ENCODE measurements around the gene RPS21.

RPS21 gene

GRCh38 chr20:62413896-62414481, 27.1 kb downstream of the RPS21 start:
- peak; percentile 64 for ATAC-seq
- TF ChIP-seq SNAI2 (CRISPR knock-in tag; IDR thresholded peaks at IDR 0.05) (no peak), RARB (CRISPR knock-in tag; IDR thresholded peaks at IDR 0.05) (no peak), TCF4 (CRISPR knock-in tag; IDR thresholded peaks at IDR 0.05; ENCODE audit: borderline replicate concordance) (no peak), ZFP30 (CRISPR knock-in tag; IDR thresholded peaks at IDR 0.05) (no peak), ISL1 (CRISPR knock-in tag; IDR thresholded peaks at IDR 0.05) (no peak), POU6F1 (CRISPR knock-in tag; IDR thresholded peaks at IDR 0.05; ENCODE audit: borderline replicate concordance, low read depth) (no peak), OSR1 (CRISPR knock-in tag; IDR thresholded peaks at IDR 0.05) (no peak)
- TF ChIP-seq, protein P1, sequence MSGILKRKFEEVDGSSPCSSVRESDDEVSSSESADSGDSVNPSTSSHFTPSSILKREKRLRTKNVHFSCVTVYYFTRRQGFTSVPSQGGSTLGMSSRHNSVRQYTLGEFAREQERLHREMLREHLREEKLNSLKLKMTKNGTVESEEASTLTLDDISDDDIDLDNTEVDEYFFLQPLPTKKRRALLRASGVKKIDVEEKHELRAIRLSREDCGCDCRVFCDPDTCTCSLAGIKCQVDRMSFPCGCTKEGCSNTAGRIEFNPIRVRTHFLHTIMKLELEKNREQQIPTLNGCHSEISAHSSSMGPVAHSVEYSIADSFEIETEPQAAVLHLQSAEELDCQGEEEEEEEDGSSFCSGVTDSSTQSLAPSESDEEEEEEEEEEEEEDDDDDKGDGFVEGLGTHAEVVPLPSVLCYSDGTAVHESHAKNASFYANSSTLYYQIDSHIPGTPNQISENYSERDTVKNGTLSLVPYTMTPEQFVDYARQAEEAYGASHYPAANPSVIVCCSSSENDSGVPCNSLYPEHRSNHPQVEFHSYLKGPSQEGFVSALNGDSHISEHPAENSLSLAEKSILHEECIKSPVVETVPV (CRISPR knock-in tag; IDR thresholded peaks at IDR 0.05), result no peak

GRCh38 chr20:62415354-62416111, 28.6 kb downstream of the RPS21 start:
- no peak for ATAC-seq
- TF ChIP-seq OSR1 (CRISPR knock-in tag; IDR thresholded peaks at IDR 0.05) (no peak), ISL1 (CRISPR knock-in tag; IDR thresholded peaks at IDR 0.05) (no peak), PPARA (CRISPR knock-in tag; IDR thresholded peaks at IDR 0.05; ENCODE audit: borderline replicate concordance) (no peak), RARB (CRISPR knock-in tag; IDR thresholded peaks at IDR 0.05) (no peak), TOX (CRISPR knock-in tag; IDR thresholded peaks at IDR 0.05; ENCODE audit: borderline replicate concordance) (no peak)

- no peak for TF ChIP-seq PPARA (CRISPR knock-in tag; IDR thresholded peaks at IDR 0.05; ENCODE audit: borderline replicate concordance)
- TF ChIP-seq CREB5 (CRISPR knock-in tag; IDR thresholded peaks at IDR 0.05; ENCODE audit: low read depth), result no peak
- no peak for TF ChIP-seq ZNF70 (CRISPR knock-in tag; IDR thresholded peaks at IDR 0.05)
- TF ChIP-seq BACH2 (CRISPR knock-in tag; IDR thresholded peaks at IDR 0.05; ENCODE audit: borderline replicate concordance), result no peak
- no peak for TF ChIP-seq TOX (CRISPR knock-in tag; IDR thresholded peaks at IDR 0.05; ENCODE audit: borderline replicate concordance)
- no peak for TF ChIP-seq OSR1 (CRISPR knock-in tag; IDR thresholded peaks at IDR 0.05)
- TF ChIP-seq ZFP30 (CRISPR knock-in tag; IDR thresholded peaks at IDR 0.05), result no peak
- no peak for TF ChIP-seq POU6F1 (CRISPR knock-in tag; IDR thresholded peaks at IDR 0.05; ENCODE audit: borderline replicate concordance, low read depth)
- TF ChIP-seq ESRRG (CRISPR knock-in tag; IDR thresholded peaks at IDR 0.05), result no peak
- no peak for TF ChIP-seq ZNF8 (CRISPR knock-in tag; IDR thresholded peaks at IDR 0.05)
- TF ChIP-seq GLIS3 (CRISPR knock-in tag; IDR thresholded peaks at IDR 0.05), result no peak
- no peak for ATAC-seq
These were observed 30.0 kb downstream of the RPS21 start for GRCh38 chr20:62416651-62417637.

DNA sequence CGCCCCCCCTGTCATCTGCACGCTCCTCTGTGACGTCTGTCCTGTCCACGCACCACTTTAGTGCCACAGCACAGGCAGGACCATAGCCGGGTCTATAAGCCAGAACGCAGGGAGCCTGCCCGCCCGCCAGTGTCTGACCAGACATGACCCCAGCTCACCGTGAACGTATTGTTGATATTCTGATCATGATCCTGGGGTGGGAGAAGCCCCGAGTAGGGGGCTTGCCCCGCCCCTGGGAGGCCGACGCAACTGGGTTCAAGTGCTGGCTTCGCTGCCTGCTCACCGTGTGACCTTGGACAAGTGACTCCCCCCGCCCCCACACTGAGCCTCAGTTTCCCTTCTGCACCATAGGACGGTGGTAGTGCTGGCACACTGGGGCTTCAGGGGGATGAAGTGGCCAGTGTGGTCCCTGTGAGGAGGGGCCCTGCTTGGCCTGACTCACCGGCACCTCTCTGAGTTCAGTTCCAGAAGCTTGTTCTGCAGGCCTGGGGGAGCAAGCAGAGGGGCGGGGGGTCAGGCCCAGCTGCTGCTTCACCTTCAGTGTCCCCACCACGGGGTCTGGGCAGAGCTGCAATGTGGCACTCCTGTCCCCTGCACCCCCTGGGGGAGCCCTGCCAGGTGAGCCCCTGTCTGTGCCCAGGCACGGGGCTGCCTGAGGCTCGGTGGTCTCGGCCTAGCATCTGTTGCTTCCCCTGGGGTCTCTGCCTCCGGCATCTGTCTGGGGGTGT, 31.2 kb downstream of the RPS21 start:
- no peak for TF ChIP-seq ESRRG (CRISPR knock-in tag; IDR thresholded peaks at IDR 0.05)
- no peak for TF ChIP-seq CREB5 (CRISPR knock-in tag; IDR thresholded peaks at IDR 0.05; ENCODE audit: low read depth)
- TF ChIP-seq TCF4 (CRISPR knock-in tag; IDR thresholded peaks at IDR 0.05; ENCODE audit: borderline replicate concordance), result no peak
- no peak for TF ChIP-seq ISL1 (CRISPR knock-in tag; IDR thresholded peaks at IDR 0.05)
- TF ChIP-seq TOX (CRISPR knock-in tag; IDR thresholded peaks at IDR 0.05; ENCODE audit: borderline replicate concordance), result no peak
- no peak for TF ChIP-seq ZNF8 (CRISPR knock-in tag; IDR thresholded peaks at IDR 0.05)
- no peak for TF ChIP-seq POU6F1 (CRISPR knock-in tag; IDR thresholded peaks at IDR 0.05; ENCODE audit: borderline replicate concordance, low read depth)
- no peak for TF ChIP-seq BACH2 (CRISPR knock-in tag; IDR thresholded peaks at IDR 0.05; ENCODE audit: borderline replicate concordance)
- no peak for ATAC-seq

Measured in SK-N-SH treated with all-trans-retinoic acid at 6 μM for 48 hours (cell line).